OCI-LY3 (cell line): ENCODE data around the gene ABCG4.

Source experiments
- CTCF ChIP-seq: fragments of 200-600, 300-600 bp; sonication (generic); IDR thresholded peaks from 2 replicates; pipeline ENCODE4 v1.5.1; 2014; ENCODE audit warnings: antibody characterized with exemption, low read length, low read depth
- EZH2phosphoT487 ChIP-seq: fragments of 200-600 bp; shearing (Covaris generic); IDR thresholded peaks from 2 replicates; pipeline ENCODE4 v1.6.1; 2018; ENCODE audit warnings: antibody characterized with exemption, mixed run types, low read depth

- TF ChIP-seq CTCF (no peak), EZH2phosphoT487 (no peak)
Measured at GRCh38 chr11:119195680-119196079, 46.8 kb downstream of the ABCG4 start.
